LNCAP (cell line): ENCODE results near the gene CASKIN1.

Source experiments
- CTCF ChIP-seq: fragments of 450-650 bp; IDR thresholded peaks from 2 replicates; pipeline ENCODE4 v1.5.1; 2017; ENCODE audit warnings: mild to moderate bottlenecking

The CASKIN1 gene

GRCh38 chr16:2238838-2239675 is 42.7 kb upstream of the CASKIN1 start:
- no peak for TF ChIP-seq CTCF

GRCh38 chr16:2238150-2238837 is 41.9 kb upstream of the CASKIN1 start:
- no peak for TF ChIP-seq CTCF

GRCh38 chr16:2237493-2238149 is 41.2 kb upstream of the CASKIN1 start:
- TF ChIP-seq CTCF: no peak

- TF ChIP-seq CTCF: no peak
These were observed 40.7 kb upstream of the CASKIN1 start for GRCh38 chr16:2237102-2237482.

GRCh38 chr16:2236337-2237101 is 40.1 kb upstream of the CASKIN1 start, which contains the start of gene DNASE1L2:
Gene DNASE1L2, plus strand, starts transcription at chr16:2236444. Its CDS starts 373 bp downstream, at chr16:2236817.
- no peak for TF ChIP-seq CTCF

- no peak for TF ChIP-seq CTCF
These were observed 39.4 kb upstream of the CASKIN1 start for GRCh38 chr16:2235695-2236336.
